K562 (cell line): ENCODE data around the gene LHB. TPM values are rescaled to one million over a fixed set of nuclear protein-coding genes. Genes with fewer than 3 reads are reported as not detected.
A peak's percentile ranks its signal among the peaks of the same experiment; 100 is the strongest.

Experiments
- CGGBP1 ChIP-seq: fragments of 250-450 bp; sonication (Bioruptor Pico); IDR thresholded peaks from 2 replicates; pipeline ENCODE4 v1.9.0; 2021; ENCODE audit warnings: mild to moderate bottlenecking
- CHD1 ChIP-seq: fragments of 200-600 bp; sonication (generic); IDR thresholded peaks from one replicate; pipeline ENCODE4 v1.6.1; 2012; ENCODE audit warnings: mild to moderate bottlenecking, moderate library complexity, low read length, inconsistent platforms
- CREBBP ChIP-seq: IDR thresholded peaks from one replicate; pipeline ENCODE4 v1.6.1; 2012; ENCODE audit warnings: low read depth, mild to moderate bottlenecking, control low read depth, inconsistent platforms, low read length
- E4F1 ChIP-seq: fragments of 250-450 bp; sonication (Bioruptor Pico); IDR thresholded peaks from 2 replicates; pipeline ENCODE4 v1.5.0; 2021; ENCODE audit warnings: mild to moderate bottlenecking, borderline replicate concordance
- EWSR1 ChIP-seq: fragments of 450-650 bp; IDR thresholded peaks from 2 replicates; pipeline ENCODE4 v1.6.1; 2018; ENCODE audit warnings: borderline replicate concordance, mild to moderate bottlenecking, low read depth, moderate library complexity; ENCODE audit not compliant: partially characterized antibody
- HIVEP1 ChIP-seq: fragments of 250-450 bp; sonication (Bioruptor Pico); IDR thresholded peaks from 2 replicates; pipeline ENCODE4 v1.4.0; 2020; ENCODE audit warnings: mild to moderate bottlenecking
- JUN ChIP-seq, 2 experiments: sonication (generic) in 1 of 2; formaldehyde crosslinking in 1 of 2; IDR thresholded peaks; 2 replicates each; pipeline versions ENCODE4 v1.6.1 to v1.8.0; 2012 to 2022; ENCODE audit warnings: borderline replicate concordance in 2 of 2, mild to moderate bottlenecking in 2 of 2, improper control_type of control experiment in 1 of 2, low read depth in 1 of 2, low read length in 1 of 2, missing genetic modification reagents in 1 of 2
- KDM5B ChIP-seq: fragments of 200-600 bp; sonication (generic); IDR thresholded peaks from 2 replicates; pipeline ENCODE4 v1.6.1; 2012; ENCODE audit warnings: low read depth, mild to moderate bottlenecking, moderate library complexity, low read length, control low read depth, inconsistent platforms; ENCODE audit not compliant: insufficient replicate concordance
- NCOA4 ChIP-seq: fragments of 450-650 bp; IDR thresholded peaks from 2 replicates; pipeline ENCODE4 v1.6.1; 2018; ENCODE audit warnings: mild to moderate bottlenecking; ENCODE audit not compliant: partially characterized antibody
- NFXL1 ChIP-seq: fragments of 450-650 bp; formaldehyde crosslinking; IDR thresholded peaks from 2 replicates; pipeline ENCODE4 v1.4.0; 2021; ENCODE audit warnings: mild to moderate bottlenecking
- NR2C1 ChIP-seq, 2 experiments: fragments of 450-650 bp; IDR thresholded peaks; 2 replicates each; pipeline ENCODE4 v1.6.1; 2017; ENCODE audit warnings: mild to moderate bottlenecking in 2 of 2, antibody characterized with exemption in 1 of 2, inconsistent platforms in 1 of 2, missing compliant biosample characterization in 1 of 2, missing genetic modification characterization in 1 of 2
- NRF1 ChIP-seq, 2 experiments: fragments of 450-650 bp; IDR thresholded peaks in 1 of 2; conservative IDR thresholded peaks in 1 of 2; 2 replicates each; pipeline ENCODE4 v1.6.1; 2014; ENCODE audit warnings: mild to moderate bottlenecking in 2 of 2
- POU5F1 ChIP-seq: fragments of 150-350 bp; IDR thresholded peaks from 2 replicates; pipeline ENCODE4 v1.6.1; 2014; ENCODE audit warnings: borderline replicate concordance, low read length, low read depth, mild to moderate bottlenecking; ENCODE audit not compliant: partially characterized antibody
- SAFB2 ChIP-seq: fragments of 200-400 bp; formaldehyde crosslinking; IDR thresholded peaks from 2 replicates; pipeline ENCODE4 v1.6.1; 2018; ENCODE audit warnings: borderline replicate concordance, low read length, low read depth, moderate library complexity; ENCODE audit not compliant: severe bottlenecking
- ZBTB26 ChIP-seq: fragments of 450-650 bp; formaldehyde crosslinking; IDR thresholded peaks from 2 replicates; pipeline ENCODE4 v1.4.0; 2022; ENCODE audit warnings: missing genetic modification characterization
- ZFP91 ChIP-seq: sonication (generic); formaldehyde crosslinking; IDR thresholded peaks from 2 replicates; pipeline ENCODE4 v1.8.0; 2022; ENCODE audit warnings: mild to moderate bottlenecking, missing genetic modification reagents
- ZNF165 ChIP-seq: fragments of 250-450 bp; sonication (Bioruptor Pico); IDR thresholded peaks from 2 replicates; pipeline ENCODE4 v1.4.0; 2020; ENCODE audit warnings: borderline replicate concordance
- ZNF589 ChIP-seq: fragments of 200-800 bp; sonication (Bioruptor generic); IDR thresholded peaks from 2 replicates; pipeline ENCODE4 v1.6.1; 2016; ENCODE audit warnings: low read depth, missing genetic modification characterization, missing compliant biosample characterization
- ZNF668 ChIP-seq: fragments of 250-450 bp; sonication (Bioruptor Pico); IDR thresholded peaks from 2 replicates; pipeline ENCODE4 v1.8.0; 2022; ENCODE audit warnings: mild to moderate bottlenecking, inconsistent platforms
- polyA plus RNA-seq, 8 experiments: library from polyadenylated mRNA; depleted of rRNA in 4 of 8; stranded (reverse) in 5 of 8; unstranded in 3 of 8; fragments of >200 nt; fragmentation: Nextera tagmentation in 2 of 8; fragmentation: Illumina TruSeq in 1 of 8; extraction: Ambion mirVana in 2 of 8; extraction: Trizol in 1 of 8; gene quantifications; 2 replicates each; pipeline versions ENCODE4 v1.2.1 to v1.2.3, GENCODE V29; 2011 to 2014; ENCODE audit warnings: inconsistent platforms in 1 of 8, missing spikeins in 1 of 8
- total RNA-seq, 7 experiments: library from RNA; depleted of rRNA in 6 of 7; stranded (reverse); fragments of >200 nt in 6 of 7; fragmentation: Illumina TruSeq in 2 of 7; extraction: Trizol in 2 of 7; gene quantifications; 2 replicates each; pipeline versions ENCODE4 v1.2.1 to v1.2.3, GENCODE V29; 2011 to 2021; ENCODE audit warnings: low replicate concordance in 1 of 7

LHB gene
- total and polyA plus RNA-seq, 9 of the 15 experiments (the other 6 are each of a cell fraction or from before 2014, with no cell fraction given), result 0.54 TPM; not detected in 8

GRCh38 chr19:48966541-48967345 is 50.1 kb downstream of the LHB start (continued):
- TF ChIP-seq CHD1, result no peak
- TF ChIP-seq CREBBP, result no peak
- TF ChIP-seq NFXL1 (CRISPR knock-in tag), result no peak
- no peak for TF ChIP-seq ZNF165 (CRISPR knock-in tag)
- no peak for TF ChIP-seq SAFB2
- TF ChIP-seq NRF1 (conservative IDR thresholded peaks at IDR 0.05 in 1 of 2, IDR thresholded peaks at IDR 0.05 in 1 of 2), result no peak
- no peak for TF ChIP-seq EWSR1
- peak; percentile 24 for TF ChIP-seq KDM5B
- TF ChIP-seq JUN (IDR thresholded peaks at IDR 0.05; ENCODE audit: borderline replicate concordance, low read depth, low read length), result no peak
- no peak for TF ChIP-seq JUN (CRISPR knock-in tag; IDR thresholded peaks at IDR 0.05; ENCODE audit: borderline replicate concordance)
- no peak for TF ChIP-seq ZNF668 (CRISPR knock-in tag)
- TF ChIP-seq ZFP91 (CRISPR knock-in tag), result no peak; the same call in 1 of the 2 replicates
- no peak for TF ChIP-seq POU5F1
- no peak for TF ChIP-seq NCOA4
- no peak for TF ChIP-seq E4F1 (CRISPR knock-in tag)
- TF ChIP-seq HIVEP1, result no peak
- TF ChIP-seq ZBTB26 (CRISPR knock-in tag), result no peak
- 0 out of 2 replicates have a peak, but pooled peaks have one; percentile 40 for TF ChIP-seq CGGBP1 (CRISPR knock-in tag)
- TF ChIP-seq NR2C1 (IDR thresholded peaks at IDR 0.05), result no peak
- no peak for TF ChIP-seq NR2C1 (tag; IDR thresholded peaks at IDR 0.05)
- TF ChIP-seq ZNF589 (CRISPR knock-in tag), result no peak
